Endothelial cell of umbilical vein (primary cell): ENCODE measurements around the gene PDGFA. TPM values are rescaled to one million over a fixed set of nuclear protein-coding genes. Genes with fewer than 3 reads are reported as not detected.

Source experiments
- BruUV-seq: library from RNA; stranded (reverse); fragments of 400-500 nt; replicated peaks from 2 replicates; lab custom pipeline; 2021; lab: Mats Ljungman, UMichigan
- CTCF ChIA-PET: fragments of 300-600, 350-600 bp; sonication (Branson Sonifier 250); formaldehyde crosslinking; loops from one replicate; lab custom pipeline; 2021; ENCODE audit warnings: antibody characterized with exemption, inconsistent platforms; lab: Charles Lee
- POLR2A ChIA-PET: fragments of 300-600, 350-600 bp; sonication (Branson Sonifier 250); formaldehyde crosslinking; loops from one replicate; lab custom pipeline; 2021; ENCODE audit warnings: antibody characterized with exemption, inconsistent platforms; lab: Charles Lee
- DNase-seq: peaks from one replicate; pipeline ENCODE4 v3.0.0-alpha.2; 2011; ENCODE audit warnings: low read depth, low spot score
- FAIRE-seq: peaks from 2 replicates; lab custom pipeline; 2011; peaks lifted over from hg19 to GRCh38; lab: Jason Lieb, UNC
- H2AFZ ChIP-seq: 2 replicates; pipeline ENCODE4 v1.6.0; 2012; ENCODE audit warnings: low read depth, low read length, control low read depth, inconsistent platforms
- H3K27ac ChIP-seq: 2 replicates; pipeline ENCODE4 v1.5.1; 2011; ENCODE audit warnings: low read depth, mild to moderate bottlenecking, control low read depth, low read length, moderate library complexity; ENCODE audit not compliant: insufficient read depth
- H3K27me3 ChIP-seq, 2 experiments: 2 replicates each; pipeline versions ENCODE4 v1.6.0 to v1.6.1; 2011; ENCODE audit warnings: low read length in 2 of 2, mixed read lengths in 1 of 2; ENCODE audit not compliant: control insufficient read depth in 2 of 2, insufficient read depth in 2 of 2
- H3K36me3 ChIP-seq, 2 experiments: 2 replicates in 1 of 2; 3 replicates in 1 of 2; pipeline ENCODE4 v1.5.1; 2011; ENCODE audit warnings: low read length in 2 of 2, mild to moderate bottlenecking in 1 of 2, moderate library complexity in 1 of 2; ENCODE audit not compliant: control insufficient read depth in 2 of 2, insufficient read depth in 2 of 2; ENCODE audit errors: extremely low read depth in 1 of 2
- H3K4me1 ChIP-seq: 3 replicates; pipeline ENCODE4 v1.5.1; 2011; ENCODE audit warnings: mild to moderate bottlenecking, low read length; ENCODE audit not compliant: control insufficient read depth, insufficient read depth; ENCODE audit errors: extremely low read depth
- H3K4me2 ChIP-seq: 2 replicates; pipeline ENCODE4 v1.6.1; 2011; ENCODE audit warnings: low read length, control low read depth, mixed read lengths; ENCODE audit not compliant: insufficient read depth
- H3K4me3 ChIP-seq, 3 experiments: fragments of 200-600 bp in 1 of 3; sonication (generic), shearing (Covaris generic) in 1 of 3; replicated peaks in 1 of 3; 2 replicates each; pipeline ENCODE4 v1.5.1; 2011 to 2016; ENCODE audit warnings: control low read depth in 3 of 3, low read length in 3 of 3, mild to moderate bottlenecking in 2 of 3, inconsistent platforms in 1 of 3, low read depth in 1 of 3, moderate library complexity in 1 of 3; ENCODE audit not compliant: insufficient read depth in 1 of 3
- H3K79me2 ChIP-seq: 2 replicates; pipeline ENCODE4 v1.6.0; 2012; ENCODE audit warnings: low read length, inconsistent platforms; ENCODE audit not compliant: control insufficient read depth, insufficient read depth
- H3K9ac ChIP-seq: replicated peaks from 2 replicates; pipeline ENCODE3; 2011; ENCODE audit warnings: low read length, control low read depth; ENCODE audit not compliant: insufficient read depth; ENCODE audit errors: extremely low read depth
- H3K9me1 ChIP-seq: replicated peaks from 3 replicates; pipeline ENCODE4 v1.6.0; 2011; ENCODE audit warnings: mild to moderate bottlenecking, low read length; ENCODE audit not compliant: control insufficient read depth, insufficient read depth; ENCODE audit errors: extremely low read depth
- H3K9me3 ChIP-seq: replicated peaks from 2 replicates; pipeline ENCODE4 v1.5.1; 2012; ENCODE audit warnings: low read length, inconsistent platforms; ENCODE audit not compliant: control insufficient read depth, insufficient read depth
- H4K20me1 ChIP-seq: replicated peaks from 2 replicates; pipeline ENCODE3; 2011; ENCODE audit warnings: mild to moderate bottlenecking, low read length; ENCODE audit not compliant: control insufficient read depth, insufficient read depth; ENCODE audit errors: extremely low read depth
- EZH2 ChIP-seq: IDR thresholded peaks from 2 replicates; pipeline ENCODE4 v1.6.1; 2012; ENCODE audit warnings: borderline replicate concordance, low read depth, mild to moderate bottlenecking, moderate library complexity, low read length, inconsistent platforms; ENCODE audit not compliant: severe bottlenecking
- FOS ChIP-seq: IDR thresholded peaks from 2 replicates; pipeline ENCODE4 v1.6.1; 2011; ENCODE audit warnings: mild to moderate bottlenecking, low read length, moderate library complexity, borderline replicate concordance; ENCODE audit not compliant: insufficient read depth
- MYC ChIP-seq: IDR thresholded peaks from one replicate; pipeline ENCODE4 v1.6.1; 2011; ENCODE audit warnings: mild to moderate bottlenecking, low read depth, low read length
- dilution Hi-C: fragments of 300-500 bp; cut with MboI; formaldehyde crosslinking; loops from one replicate; pipeline ENCODE4 v1.15.0; 2019; ENCODE audit warnings: low sequenced_read_pairs; ENCODE audit not compliant: extremely low pct_ligation_motif_present
- intact Hi-C: fragments of 100-400 bp; cut with micrococcal nuclease; formaldehyde crosslinking; loops from one replicate; pipeline ENCODE4 v1.10.0; 2022
- polyA plus RNA-seq, 4 experiments: library from polyadenylated mRNA; depleted of rRNA in 3 of 4; stranded (reverse) in 3 of 4; unstranded in 1 of 4; fragments of >200 nt; gene quantifications; 2 replicates each; pipeline versions ENCODE4 v1.2.1 to v1.2.3, GENCODE V29; 2011 to 2012; ENCODE audit warnings: missing spikeins in 1 of 4
- total RNA-seq: library from RNA; stranded (reverse); gene quantifications from 2 replicates; pipeline ENCODE4 v1.2.3, GENCODE V29; 2021
- TF ChIP-seq, protein P1 (sequence below): IDR thresholded peaks from 2 replicates; pipeline ENCODE4 v1.6.1; 2011; ENCODE audit not compliant: insufficient read depth, insufficient read length
- TF ChIP-seq, protein P2 (sequence below), 2 donors: IDR thresholded peaks; 1 replicate in 1 of 2; 2 replicates in 1 of 2; pipeline ENCODE4 v1.5.1; 2011; ENCODE audit warnings: low read length in 2 of 2, mild to moderate bottlenecking in 2 of 2, moderate library complexity in 2 of 2, control low read depth in 1 of 2, inconsistent platforms in 1 of 2, low read depth in 1 of 2; ENCODE audit not compliant: insufficient read depth in 1 of 2; ENCODE audit errors: extremely low read depth in 1 of 2

The PDGFA gene
- total and polyA plus RNA-seq, 2 donors (not counting 3 experiments of a cell fraction or from before 2014, with no cell fraction given) = 17.4 to 62.4 TPM

DNA sequence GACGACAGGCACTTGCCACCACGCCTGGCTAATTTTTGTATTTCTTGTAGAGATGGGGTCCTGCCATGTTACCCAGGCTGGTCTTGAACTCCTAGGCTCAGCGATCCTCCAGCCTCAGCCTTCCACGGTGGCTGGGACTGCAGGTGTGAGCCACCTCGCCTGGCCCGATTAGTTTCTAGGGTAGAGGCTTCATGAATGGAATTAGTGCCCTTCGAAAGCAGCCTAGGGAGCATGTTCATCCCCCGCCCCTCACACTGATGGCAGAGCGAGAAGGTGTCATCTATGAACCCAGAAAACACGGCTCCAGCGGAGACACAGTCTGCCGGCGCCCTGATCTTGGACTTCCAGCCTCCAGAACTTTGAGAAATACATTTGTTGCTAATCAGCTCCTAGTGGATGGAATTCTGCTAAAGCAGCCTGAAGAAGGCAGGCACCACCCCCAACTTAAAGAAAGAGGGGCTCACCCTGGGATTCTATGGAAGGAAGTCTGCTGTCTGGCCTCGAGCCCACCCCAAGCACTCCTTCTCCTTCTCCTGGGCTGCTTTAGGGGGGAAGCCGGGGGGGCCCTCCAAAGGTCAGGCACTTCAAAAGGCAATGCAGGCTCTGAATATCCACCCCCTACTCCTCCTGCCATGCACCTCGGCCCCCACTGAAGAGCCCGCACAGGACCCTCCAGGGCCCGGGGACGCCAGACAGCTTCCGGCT lies 10.1 kb downstream of the PDGFA start:
- no peak for DNase-seq
- TF ChIP-seq MYC = no peak
- TF ChIP-seq, protein P1, sequence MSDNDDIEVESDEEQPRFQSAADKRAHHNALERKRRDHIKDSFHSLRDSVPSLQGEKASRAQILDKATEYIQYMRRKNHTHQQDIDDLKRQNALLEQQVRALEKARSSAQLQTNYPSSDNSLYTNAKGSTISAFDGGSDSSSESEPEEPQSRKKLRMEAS = no peak
- no peak for TF ChIP-seq EZH2
- TF ChIP-seq FOS = no peak
- TF ChIP-seq, protein P2, sequence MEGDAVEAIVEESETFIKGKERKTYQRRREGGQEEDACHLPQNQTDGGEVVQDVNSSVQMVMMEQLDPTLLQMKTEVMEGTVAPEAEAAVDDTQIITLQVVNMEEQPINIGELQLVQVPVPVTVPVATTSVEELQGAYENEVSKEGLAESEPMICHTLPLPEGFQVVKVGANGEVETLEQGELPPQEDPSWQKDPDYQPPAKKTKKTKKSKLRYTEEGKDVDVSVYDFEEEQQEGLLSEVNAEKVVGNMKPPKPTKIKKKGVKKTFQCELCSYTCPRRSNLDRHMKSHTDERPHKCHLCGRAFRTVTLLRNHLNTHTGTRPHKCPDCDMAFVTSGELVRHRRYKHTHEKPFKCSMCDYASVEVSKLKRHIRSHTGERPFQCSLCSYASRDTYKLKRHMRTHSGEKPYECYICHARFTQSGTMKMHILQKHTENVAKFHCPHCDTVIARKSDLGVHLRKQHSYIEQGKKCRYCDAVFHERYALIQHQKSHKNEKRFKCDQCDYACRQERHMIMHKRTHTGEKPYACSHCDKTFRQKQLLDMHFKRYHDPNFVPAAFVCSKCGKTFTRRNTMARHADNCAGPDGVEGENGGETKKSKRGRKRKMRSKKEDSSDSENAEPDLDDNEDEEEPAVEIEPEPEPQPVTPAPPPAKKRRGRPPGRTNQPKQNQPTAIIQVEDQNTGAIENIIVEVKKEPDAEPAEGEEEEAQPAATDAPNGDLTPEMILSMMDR (IDR thresholded peaks at IDR 0.05; ENCODE audit: extremely low read depth in 1 of 2, insufficient read depth in 1 of 2, low read depth in 1 of 2, low read length in 2 of 2) = no peak
- Histone ChIP-seq H4K20me1 (no peaks in the 10 kb centered on the region), H3K27me3 (no peaks in the 10 kb centered on the region), H3K79me2 (peaks cover 52% of the 10 kb centered on the region), H3K4me1 (peaks cover 16% of the 10 kb centered on the region), H3K27ac (no peak overlapping the region), H2AFZ (no peak overlapping the region), H3K9me1 (no peaks in the 10 kb centered on the region), H3K9me3 (no peaks in the 10 kb centered on the region), H3K9ac (no peak overlapping the region), H3K4me2 (no peak overlapping the region), H3K36me3 (peaks cover 5 to 7% of the 10 kb centered on the region in 2 experiments), H3K4me3 (no peak overlapping the region)
- CTCF ChIA-PET = no interaction called here
- BruUV-seq = no TSS peak
- no peak for FAIRE-seq
- intact Hi-C loops (no loop called here), dilution Hi-C loops (no loop called here)
- POLR2A ChIA-PET = no interaction called here
